Muscle layer of duodenum (tissue), 2 donors: ENCODE results near the gene CHID1.

Experiments used
- H3K27ac ChIP-seq: one replicate; pipeline ENCODE4 v1.7.0; 2013; ENCODE audit warnings: mild to moderate bottlenecking, low read length
- H3K27me3 ChIP-seq: one replicate; pipeline ENCODE4 v1.7.0; 2013; ENCODE audit warnings: low read depth, mild to moderate bottlenecking, control low read depth, low read length
- H3K36me3 ChIP-seq, 2 donors: one replicate each; pipeline ENCODE4 v1.7.0; 2013; ENCODE audit warnings: low read length in 2 of 2, control low read depth in 1 of 2, mild to moderate bottlenecking in 1 of 2; ENCODE audit not compliant: insufficient read depth in 2 of 2, control insufficient read depth in 1 of 2
- H3K4me1 ChIP-seq, 2 donors: one replicate each; pipeline ENCODE4 v1.7.0; 2013; ENCODE audit warnings: low read length in 2 of 2, mild to moderate bottlenecking in 2 of 2, control low read depth in 1 of 2, moderate library complexity in 1 of 2; ENCODE audit not compliant: insufficient read depth in 2 of 2, control insufficient read depth in 1 of 2
- H3K4me3 ChIP-seq, 2 donors: one replicate each; pipeline ENCODE4 v1.7.0; 2013; ENCODE audit warnings: low read length in 2 of 2, low read depth in 1 of 2, mild to moderate bottlenecking in 1 of 2
- H3K9me3 ChIP-seq, 2 donors: one replicate each; pipeline ENCODE4 v1.7.0; 2013; ENCODE audit warnings: low read length in 2 of 2, control low read depth in 1 of 2, mild to moderate bottlenecking in 1 of 2; ENCODE audit not compliant: control insufficient read depth in 1 of 2
- donor health status: healthy.

Gene CHID1

GRCh38 chr11:947744-948143 lies 37.1 kb upstream of the CHID1 start:
- Histone ChIP-seq H3K4me3 (no peak overlapping the region), H3K27ac (no peak overlapping the region), H3K36me3 (peaks cover 13 to 21% of the 10 kb centered on the region in 2 donors)

GRCh38 chr11:945986-946385 lies 35.4 kb upstream of the CHID1 start:
- peaks cover 0 to 7% of the 10 kb centered on the region in 2 donors for H3K9me3 ChIP-seq
- no peaks in the 10 kb centered on the region for H3K27me3 ChIP-seq
- H3K4me3 ChIP-seq, result no peak overlapping the region
- H3K36me3 ChIP-seq, result peaks cover 13 to 21% of the 10 kb centered on the region in 2 donors
- no peak overlapping the region for H3K27ac ChIP-seq
- peaks cover 4 to 9% of the 10 kb centered on the region in 2 donors for H3K4me1 ChIP-seq

More at GRCh38 chr11:947744-948143, 37.1 kb upstream of the CHID1 start:
- peaks cover 1 to 8% of the 10 kb centered on the region in 2 donors for H3K4me1 ChIP-seq
- H3K9me3 ChIP-seq, result peaks cover 0 to 7% of the 10 kb centered on the region in 2 donors
- no peaks in the 10 kb centered on the region for H3K27me3 ChIP-seq

- Histone ChIP-seq H3K9me3 (peaks cover 0 to 5% of the 10 kb centered on the region in 2 donors), H3K4me1 (peaks cover 4 to 9% of the 10 kb centered on the region in 2 donors), H3K27ac (no peak overlapping the region)
These were observed 34.3 kb upstream of the CHID1 start for GRCh38 chr11:944711-945470.

GRCh38 chr11:942823-943222 lies 32.2 kb upstream of the CHID1 start:
- no peaks in the 10 kb centered on the region for H3K27me3 ChIP-seq
- H3K36me3 ChIP-seq, result peaks cover 13 to 17% of the 10 kb centered on the region in 2 donors
- no peak overlapping the region for H3K27ac ChIP-seq
- peaks cover 4 to 9% of the 10 kb centered on the region in 2 donors for H3K4me1 ChIP-seq
- no peak overlapping the region for H3K4me3 ChIP-seq
- no peaks in the 10 kb centered on the region for H3K9me3 ChIP-seq

More at GRCh38 chr11:944711-945470, 34.3 kb upstream of the CHID1 start:
- Histone ChIP-seq H3K4me3 (no peak overlapping the region), H3K27me3 (no peaks in the 10 kb centered on the region), H3K36me3 (peaks cover 13 to 19% of the 10 kb centered on the region in 2 donors)

GRCh38 chr11:940496-941135 lies 30.0 kb upstream of the CHID1 start:
- Histone ChIP-seq H3K27ac (no peak overlapping the region), H3K4me3 (no peak overlapping the region), H3K4me1 (peaks cover 4 to 9% of the 10 kb centered on the region in 2 donors), H3K9me3 (no peaks in the 10 kb centered on the region), H3K36me3 (peaks cover 7 to 12% of the 10 kb centered on the region in 2 donors), H3K27me3 (no peaks in the 10 kb centered on the region)

GRCh38 chr11:937841-938261 lies 27.2 kb upstream of the CHID1 start:
- no peak overlapping the region for H3K27ac ChIP-seq
- H3K9me3 ChIP-seq, result no peaks in the 10 kb centered on the region
- H3K4me3 ChIP-seq, result no peak overlapping the region
- H3K27me3 ChIP-seq, result no peaks in the 10 kb centered on the region
- H3K36me3 ChIP-seq, result no peaks in the 10 kb centered on the region
- H3K4me1 ChIP-seq, result peaks cover 8 to 12% of the 10 kb centered on the region in 2 donors

- peaks cover 0 to 22% of the 10 kb centered on the region in 2 donors for H3K4me1 ChIP-seq
- H3K9me3 ChIP-seq, result no peaks in the 10 kb centered on the region
- no peaks in the 10 kb centered on the region for H3K36me3 ChIP-seq
- no peak overlapping the region for H3K27ac ChIP-seq
- no peak overlapping the region for H3K4me3 ChIP-seq
- no peaks in the 10 kb centered on the region for H3K27me3 ChIP-seq
These were observed 25.6 kb upstream of the CHID1 start for GRCh38 chr11:936199-936598.

- Histone ChIP-seq H3K9me3 (no peaks in the 10 kb centered on the region), H3K36me3 (no peaks in the 10 kb centered on the region), H3K4me1 (peaks cover 0 to 37% of the 10 kb centered on the region in 2 donors), H3K27me3 (no peaks in the 10 kb centered on the region), H3K27ac (no peak overlapping the region), H3K4me3 (no peak overlapping the region)
These were observed 23.9 kb upstream of the CHID1 start for GRCh38 chr11:934527-934926.

- Histone ChIP-seq H3K27ac (peak overlapping the region; percentile 33), H3K36me3 (no peaks in the 10 kb centered on the region), H3K4me1 (peaks cover 0 to 37% of the 10 kb centered on the region in 2 donors), H3K4me3 (no peak overlapping the region), H3K9me3 (no peaks in the 10 kb centered on the region), H3K27me3 (no peaks in the 10 kb centered on the region)
These were observed 23.3 kb upstream of the CHID1 start for GRCh38 chr11:933936-934335.

GRCh38 chr11:933142-933851 lies 22.7 kb upstream of the CHID1 start:
- Histone ChIP-seq H3K27ac (peak overlapping the region; percentile 33), H3K27me3 (no peaks in the 10 kb centered on the region), H3K9me3 (no peaks in the 10 kb centered on the region), H3K4me1 (peaks cover 0 to 43% of the 10 kb centered on the region in 2 donors), H3K4me3 (no peak overlapping the region), H3K36me3 (no peaks in the 10 kb centered on the region)

- H3K27me3 ChIP-seq, result no peaks in the 10 kb centered on the region
- no peaks in the 10 kb centered on the region for H3K9me3 ChIP-seq
- peak overlapping the region; percentile 33 for H3K27ac ChIP-seq
- H3K36me3 ChIP-seq, result peaks cover 0 to 4% of the 10 kb centered on the region in 2 donors
- no peak overlapping the region for H3K4me3 ChIP-seq
- peaks cover 0 to 52% of the 10 kb centered on the region in 2 donors for H3K4me1 ChIP-seq
These were observed 21.8 kb upstream of the CHID1 start for GRCh38 chr11:932435-932834.
